H1 (cell line): ENCODE measurements around the gene LIMA1.

ENCODE experiments used
- CTCF ChIP-seq, 3 experiments: IDR thresholded peaks; 1 replicate in 2 of 3; 2 replicates in 1 of 3; pipeline versions ENCODE4 v1.5.1 to v1.6.1; 2011; ENCODE audit warnings: low read length in 3 of 3, mild to moderate bottlenecking in 3 of 3, inconsistent platforms in 2 of 3, low read depth in 1 of 3, moderate library complexity in 1 of 3; ENCODE audit not compliant: insufficient read depth in 1 of 3; ENCODE audit errors: control extremely low read depth in 1 of 3
- EP300 ChIP-seq, 2 experiments: IDR thresholded peaks; 1 replicate in 1 of 2; 2 replicates in 1 of 2; pipeline ENCODE4 v1.6.1; 2011 to 2012; ENCODE audit warnings: low read depth in 2 of 2, low read length in 2 of 2, mild to moderate bottlenecking in 2 of 2, borderline replicate concordance in 1 of 2, inconsistent platforms in 1 of 2, moderate library complexity in 1 of 2
- EZH2 ChIP-seq: fragments of 200-600 bp; sonication (generic); IDR thresholded peaks from 2 replicates; pipeline ENCODE4 v1.7.1; 2012; ENCODE audit warnings: low read depth, mild to moderate bottlenecking, moderate library complexity, low read length, inconsistent platforms; ENCODE audit not compliant: severe bottlenecking
- FOSL1 ChIP-seq: IDR thresholded peaks from 2 replicates; pipeline ENCODE4 v1.6.1; 2011; ENCODE audit warnings: mild to moderate bottlenecking, low read depth, low read length, moderate library complexity; ENCODE audit not compliant: insufficient read depth
- JUND ChIP-seq: IDR thresholded peaks from 2 replicates; pipeline ENCODE4 v1.6.1; 2011; ENCODE audit warnings: mild to moderate bottlenecking, improper control_type of control experiment, low read length
- POLR2A ChIP-seq, 2 experiments: IDR thresholded peaks; 1 replicate in 1 of 2; 2 replicates in 1 of 2; pipeline ENCODE4 v1.6.1; 2011; ENCODE audit warnings: low read depth in 2 of 2, low read length in 2 of 2, mild to moderate bottlenecking in 2 of 2; ENCODE audit errors: control extremely low read depth in 1 of 2
- POLR2AphosphoS5 ChIP-seq: IDR thresholded peaks from 2 replicates; pipeline ENCODE4 v1.6.1; 2011; ENCODE audit warnings: low read depth, low read length
- RAD21 ChIP-seq, 2 experiments: IDR thresholded peaks in 1 of 2; conservative IDR thresholded peaks in 1 of 2; 2 replicates each; pipeline ENCODE4 v1.6.1; 2011; ENCODE audit warnings: low read depth in 2 of 2, low read length in 2 of 2, improper control_type of control experiment in 1 of 2, inconsistent platforms in 1 of 2, mild to moderate bottlenecking in 1 of 2, moderate library complexity in 1 of 2
- SIN3A ChIP-seq, 2 experiments: IDR thresholded peaks in 1 of 2; conservative IDR thresholded peaks in 1 of 2; 2 replicates each; pipeline ENCODE4 v1.6.1; 2011 to 2012; ENCODE audit warnings: low read length in 2 of 2, improper control_type of control experiment in 1 of 2, low read depth in 1 of 2, mild to moderate bottlenecking in 1 of 2
- TAF1 ChIP-seq: IDR thresholded peaks from 2 replicates; pipeline ENCODE4 v1.6.1; 2011; ENCODE audit warnings: mild to moderate bottlenecking, low read depth, low read length
- USF2 ChIP-seq: IDR thresholded peaks from 2 replicates; pipeline ENCODE4 v1.6.1; 2011; ENCODE audit warnings: low read length, improper control_type of control experiment
- YY1 ChIP-seq: IDR thresholded peaks from 2 replicates; pipeline ENCODE4 v1.6.1; 2011; ENCODE audit warnings: low read depth, mild to moderate bottlenecking, low read length
- ZNF274 ChIP-seq: IDR thresholded peaks from 2 replicates; pipeline ENCODE4 v1.7.0; 2012; ENCODE audit warnings: low read length, borderline replicate concordance; ENCODE audit errors: extremely low read depth

GRCh38 chr12:50276912-50277671 lies 6.2 kb downstream of the LIMA1 start:
- TF ChIP-seq CTCF (IDR thresholded peaks at IDR 0.05; ENCODE audit: control extremely low read depth in 1 of 3, insufficient read depth in 1 of 3, low read depth in 1 of 3, low read length in 3 of 3): no peak
- TF ChIP-seq YY1: no peak
- no peak for TF ChIP-seq RAD21 (IDR thresholded peaks at IDR 0.05 in 1 of 2, conservative IDR thresholded peaks at IDR 0.05 in 1 of 2; ENCODE audit: low read depth in 2 of 2, low read length in 2 of 2)
- no peak for TF ChIP-seq TAF1
- TF ChIP-seq EZH2: no peak
- TF ChIP-seq POLR2AphosphoS5: no peak
- no peak for TF ChIP-seq JUND
- TF ChIP-seq POLR2A (IDR thresholded peaks at IDR 0.05; ENCODE audit: control extremely low read depth in 1 of 2, low read depth in 2 of 2, low read length in 2 of 2): no peak
- no peak for TF ChIP-seq FOSL1
- TF ChIP-seq ZNF274: no peak
- TF ChIP-seq SIN3A (conservative IDR thresholded peaks at IDR 0.05 in 1 of 2, IDR thresholded peaks at IDR 0.05 in 1 of 2; ENCODE audit: low read depth in 1 of 2, low read length in 2 of 2): no peak
- TF ChIP-seq EP300 (IDR thresholded peaks at IDR 0.05; ENCODE audit: borderline replicate concordance in 1 of 2, low read depth in 2 of 2, low read length in 2 of 2): no peak
- no peak for TF ChIP-seq USF2
